IPS-18c (cell line): ENCODE results near the gene POU6F2.

Experiments
- H3K4me3 ChIP-seq: 2 replicates; pipeline ENCODE4 v1.7.0; 2013; ENCODE audit warnings: low read depth, mild to moderate bottlenecking, low read length, moderate library complexity; ENCODE audit not compliant: insufficient read depth
- H3K9me3 ChIP-seq: one replicate; pipeline ENCODE4 v1.6.1; 2013; ENCODE audit warnings: mild to moderate bottlenecking, low read length, moderate library complexity; ENCODE audit not compliant: control insufficient read depth, insufficient read depth

POU6F2 gene

DNA sequence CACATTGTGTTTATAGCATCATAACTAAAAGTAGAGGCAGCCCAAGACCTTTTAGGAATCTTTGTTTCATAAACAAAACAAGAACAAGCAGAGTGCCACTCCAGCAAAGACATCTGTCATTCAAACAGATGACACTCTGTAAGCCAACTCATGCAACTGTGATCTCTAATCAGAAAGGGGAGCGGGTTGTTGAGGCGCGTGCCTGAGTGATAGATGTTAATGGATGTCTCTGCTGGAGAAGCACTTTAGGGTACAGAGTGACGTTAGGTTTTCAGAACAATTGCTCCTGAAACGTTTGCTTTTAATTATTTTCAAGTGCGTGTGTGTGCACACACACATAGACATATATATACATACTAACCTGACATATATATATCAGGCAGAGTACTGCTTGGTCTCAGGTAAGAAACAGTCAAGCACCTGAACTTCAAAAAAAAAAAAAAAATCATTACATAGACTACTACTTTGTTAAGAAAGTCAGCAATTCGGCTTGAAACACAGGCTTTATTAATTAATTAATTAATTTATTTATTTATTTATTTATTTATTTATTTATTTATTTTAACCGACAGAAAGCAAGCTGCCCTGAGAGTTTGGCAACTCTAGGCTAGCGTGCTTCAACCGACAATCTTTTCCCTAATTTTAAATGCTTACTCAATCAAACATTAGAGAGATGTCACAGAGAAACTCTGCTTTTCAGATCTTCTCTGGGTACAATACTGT, 109.1 kb downstream of the POU6F2 start:
- no peaks in the 10 kb centered on the region for H3K9me3 ChIP-seq

DNA sequence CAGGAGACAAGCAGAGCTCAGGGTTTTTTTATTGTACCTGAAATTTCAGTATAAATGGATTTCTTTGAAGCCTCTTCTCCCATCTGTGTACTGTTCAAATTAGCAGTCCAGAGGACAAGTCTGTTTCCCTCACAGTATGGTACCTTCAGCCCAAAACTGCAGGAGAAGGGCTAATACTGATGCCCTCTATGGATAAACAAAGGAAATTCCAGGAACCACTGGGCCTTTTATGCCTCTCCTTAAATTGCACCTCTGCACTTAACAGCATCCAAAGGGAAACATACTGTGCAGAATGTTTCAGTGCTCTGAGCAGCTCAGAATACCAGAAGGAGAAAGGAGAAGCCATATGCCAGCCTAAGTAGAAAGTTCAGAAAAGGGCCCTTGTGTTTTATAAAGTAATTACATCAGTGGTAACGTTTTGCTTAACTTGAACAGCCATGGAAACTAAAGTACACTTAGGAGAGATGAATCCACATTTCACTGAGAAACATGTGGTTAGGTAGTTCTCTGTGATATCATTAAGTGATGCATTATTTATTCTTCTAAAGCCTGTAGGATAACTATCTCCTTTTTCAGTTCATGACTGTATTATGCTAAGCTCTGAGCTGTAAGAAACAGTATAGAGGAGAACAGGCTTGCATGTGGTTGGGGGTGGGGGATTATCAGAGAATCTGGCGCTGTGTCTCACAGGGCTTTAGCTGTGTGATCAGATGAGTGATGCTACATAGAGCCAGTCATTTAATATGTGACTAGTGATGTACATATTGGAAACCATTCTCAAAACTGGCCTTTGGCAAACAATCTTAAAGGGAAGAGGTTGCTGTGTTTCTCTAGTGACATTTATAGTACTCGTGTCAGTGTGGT, 111.3 kb downstream of the POU6F2 start:
- Histone ChIP-seq H3K9me3 (no peaks in the 10 kb centered on the region), H3K4me3 (no peak overlapping the region)

More for the DNA sequence above, 109.1 kb downstream of the POU6F2 start:
- no peak overlapping the region for H3K4me3 ChIP-seq

GRCh38 chr7:39091145-39091544, 113.4 kb downstream of the POU6F2 start:
- Histone ChIP-seq H3K9me3 (no peaks in the 10 kb centered on the region), H3K4me3 (no peak overlapping the region)

- no peaks in the 10 kb centered on the region for H3K9me3 ChIP-seq
These were observed 114.1 kb downstream of the POU6F2 start for GRCh38 chr7:39091774-39092173.

GRCh38 chr7:39094731-39095130, 117.0 kb downstream of the POU6F2 start:
- H3K4me3 ChIP-seq: no peak overlapping the region
- H3K9me3 ChIP-seq: no peaks in the 10 kb centered on the region

More at GRCh38 chr7:39091774-39092173, 114.1 kb downstream of the POU6F2 start:
- no peak overlapping the region for H3K4me3 ChIP-seq

- no peaks in the 10 kb centered on the region for H3K9me3 ChIP-seq
- no peak overlapping the region for H3K4me3 ChIP-seq
These were observed 118.3 kb downstream of the POU6F2 start for GRCh38 chr7:39095875-39096619.

- no peaks in the 10 kb centered on the region for H3K9me3 ChIP-seq
- H3K4me3 ChIP-seq: no peak overlapping the region
These were observed 120.8 kb downstream of the POU6F2 start for GRCh38 chr7:39098506-39098905.

- Histone ChIP-seq H3K9me3 (no peaks in the 10 kb centered on the region), H3K4me3 (no peak overlapping the region)
These were observed 121.4 kb downstream of the POU6F2 start for GRCh38 chr7:39099146-39099545.

DNA sequence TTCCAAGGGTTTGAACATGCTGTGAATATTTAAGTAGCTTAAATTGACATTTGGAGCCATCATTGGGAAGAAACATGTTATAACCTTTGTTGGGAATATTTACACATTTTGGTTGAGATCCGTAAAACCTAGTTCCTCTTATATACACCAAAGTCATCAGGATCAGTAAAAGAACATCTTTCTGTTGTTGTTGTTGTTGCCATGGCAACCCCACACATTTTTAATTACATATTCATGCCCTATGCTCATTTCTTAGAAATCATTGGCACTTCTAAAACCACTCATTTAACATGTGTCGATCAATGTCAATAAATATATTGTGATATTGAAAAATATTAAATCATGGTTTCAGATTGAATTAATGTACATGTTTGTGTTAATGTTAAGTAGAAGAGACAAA, 122.6 kb downstream of the POU6F2 start:
- no peaks in the 10 kb centered on the region for H3K9me3 ChIP-seq
- no peak overlapping the region for H3K4me3 ChIP-seq

DNA sequence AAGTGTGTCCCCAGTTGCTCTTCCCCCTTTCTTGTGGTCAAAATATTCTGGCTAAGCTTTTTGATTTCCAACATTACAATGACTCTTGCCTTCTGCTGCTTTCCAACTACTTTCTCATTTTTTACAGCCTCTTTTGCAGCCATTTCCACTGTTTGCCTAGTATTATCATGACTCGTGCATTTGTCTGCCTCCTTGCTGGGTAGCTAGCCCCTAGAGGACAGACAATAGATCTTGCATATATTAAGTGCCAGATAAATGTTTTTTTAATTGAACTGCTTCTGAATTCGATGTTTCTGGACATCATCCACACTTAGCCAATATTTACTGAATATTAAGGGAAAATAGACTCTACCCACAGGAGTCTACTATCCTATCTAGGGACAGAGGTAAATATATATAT, 124.5 kb downstream of the POU6F2 start:
- no peaks in the 10 kb centered on the region for H3K9me3 ChIP-seq
- no peak overlapping the region for H3K4me3 ChIP-seq

DNA sequence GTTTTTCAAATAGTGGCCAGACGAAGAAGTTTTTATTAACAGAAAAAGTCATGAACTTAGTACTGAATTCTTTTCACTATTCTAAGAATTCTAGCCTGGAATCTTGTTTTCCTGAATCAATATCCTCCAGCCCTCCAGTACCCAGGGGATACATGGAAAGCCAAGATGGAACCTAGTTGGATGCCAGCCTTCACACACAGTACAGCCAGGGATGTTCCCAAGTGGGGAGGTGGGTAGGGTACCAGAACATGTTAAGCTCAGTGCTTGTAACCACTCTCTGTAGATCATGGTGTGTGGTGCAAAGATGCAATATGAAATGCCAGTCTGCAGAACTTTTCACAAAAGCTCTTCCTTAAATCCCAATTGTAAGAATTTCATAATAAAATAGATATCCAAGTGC, 128.0 kb downstream of the POU6F2 start:
- Histone ChIP-seq H3K9me3 (no peaks in the 10 kb centered on the region), H3K4me3 (no peak overlapping the region)

DNA sequence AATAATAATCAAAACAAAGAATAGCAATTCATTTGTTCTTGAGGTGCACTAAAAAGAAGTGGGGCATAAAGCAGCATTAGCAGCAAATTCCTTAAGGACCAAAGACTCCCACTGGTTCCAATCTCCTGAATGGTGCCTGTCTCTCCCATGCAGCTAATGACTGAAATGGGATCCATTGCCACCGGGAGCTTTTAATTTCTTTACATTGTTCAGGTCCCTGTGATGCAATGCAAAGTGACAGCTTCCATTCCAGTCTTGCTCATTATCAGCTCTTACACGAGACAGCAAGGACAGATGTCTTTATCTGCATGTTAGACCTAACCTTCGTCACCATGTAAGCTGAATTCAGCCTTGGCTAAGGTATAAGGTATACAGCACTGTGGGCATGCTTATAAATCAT, 148.1 kb downstream of the POU6F2 start:
- H3K4me3 ChIP-seq: no peak overlapping the region
- H3K9me3 ChIP-seq: no peaks in the 10 kb centered on the region

GRCh38 chr7:39127058-39127457, 149.3 kb downstream of the POU6F2 start:
- H3K4me3 ChIP-seq: no peak overlapping the region

DNA sequence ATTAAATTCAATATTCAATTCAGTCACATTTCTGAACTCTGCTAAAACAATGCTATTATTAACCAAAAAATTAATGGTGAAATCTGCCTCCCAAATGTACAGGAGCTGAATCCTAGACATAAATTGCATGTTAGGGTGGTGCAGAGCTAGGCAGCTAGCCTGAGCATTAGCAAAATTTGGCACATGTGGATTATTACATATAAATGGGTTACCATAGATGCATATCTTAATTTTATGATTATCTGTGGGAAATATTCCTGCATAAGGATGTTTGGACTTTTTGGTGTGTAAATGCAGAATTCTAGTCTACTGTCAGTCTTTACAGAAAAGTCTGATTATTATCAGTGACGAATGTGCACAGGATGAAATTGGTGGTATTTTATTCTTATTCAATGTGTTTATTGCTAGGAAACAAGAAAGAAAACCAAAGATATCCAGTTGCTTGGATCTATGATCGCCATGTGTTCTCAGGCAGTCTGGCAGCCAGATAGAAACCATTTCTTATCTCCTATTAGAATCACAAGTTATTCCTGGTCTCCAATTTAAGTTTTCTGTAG, 150.7 kb downstream of the POU6F2 start:
- Histone ChIP-seq H3K4me3 (no peak overlapping the region), H3K9me3 (no peaks in the 10 kb centered on the region)

More at GRCh38 chr7:39127058-39127457, 149.3 kb downstream of the POU6F2 start:
- no peaks in the 10 kb centered on the region for H3K9me3 ChIP-seq

GRCh38 chr7:39130274-39130673, 152.6 kb downstream of the POU6F2 start:
- H3K4me3 ChIP-seq: no peak overlapping the region
- H3K9me3 ChIP-seq: no peaks in the 10 kb centered on the region

DNA sequence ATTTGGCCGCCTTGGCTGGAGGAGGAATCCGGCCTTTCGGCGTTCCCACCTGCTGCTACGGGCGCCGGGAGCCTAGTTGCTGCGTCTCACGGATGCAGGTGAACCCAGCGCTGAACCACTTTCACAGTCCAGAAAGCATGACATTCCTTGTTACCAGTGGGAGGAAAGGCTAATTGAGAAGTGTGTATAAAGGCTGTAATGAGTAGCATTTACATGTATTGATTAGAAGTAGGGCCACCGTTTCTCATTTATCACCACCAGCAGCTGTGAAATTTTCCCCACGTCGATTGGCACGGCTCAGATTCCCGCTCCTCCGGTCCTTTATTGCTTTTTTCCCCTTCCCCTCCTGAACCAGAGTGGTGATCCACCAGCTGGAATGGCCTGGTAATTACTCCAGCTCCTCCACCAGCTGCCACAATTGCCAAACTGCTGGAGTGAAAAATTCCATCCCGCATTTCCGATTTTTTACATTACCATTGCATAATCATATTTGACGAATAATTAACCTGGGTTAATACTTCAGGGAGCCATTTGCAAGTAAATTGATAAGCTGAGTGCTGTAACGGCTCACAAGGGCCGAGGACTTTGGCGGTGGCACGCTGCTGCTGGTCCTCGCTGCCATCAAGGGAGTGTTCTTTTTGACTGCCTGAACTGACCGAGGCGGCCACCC, 153.3 kb downstream of the POU6F2 start:
- Histone ChIP-seq H3K4me3 (no peak overlapping the region), H3K9me3 (no peaks in the 10 kb centered on the region)

DNA sequence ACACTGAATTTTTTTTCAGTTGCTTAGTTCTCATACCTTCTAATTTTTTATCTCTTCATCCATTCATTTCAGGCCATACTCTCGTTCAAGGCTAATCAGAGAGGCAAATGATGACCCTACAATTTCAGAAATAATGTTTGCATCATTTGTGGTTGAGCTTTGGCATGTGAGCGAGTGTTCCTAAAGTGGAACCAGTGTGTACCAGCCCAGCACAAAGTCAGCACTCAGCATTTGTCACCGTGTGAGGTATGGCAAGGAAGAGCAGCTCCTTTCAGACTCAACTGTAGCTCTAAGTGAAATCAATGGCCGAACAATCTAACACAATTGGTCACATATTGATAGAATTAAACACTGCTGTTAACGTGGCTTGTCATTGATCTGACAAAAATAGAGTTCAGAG, 154.6 kb downstream of the POU6F2 start:
- Histone ChIP-seq H3K9me3 (no peaks in the 10 kb centered on the region), H3K4me3 (no peak overlapping the region)
